Measurements from ENCODE around the gene WNT7A. TPM values are rescaled to one million over a fixed set of nuclear protein-coding genes. Genes with fewer than 3 reads are reported as not detected.

The WNT7A gene
- total RNA-seq, 1 experiment from 2014 or later: not detected

DNA sequence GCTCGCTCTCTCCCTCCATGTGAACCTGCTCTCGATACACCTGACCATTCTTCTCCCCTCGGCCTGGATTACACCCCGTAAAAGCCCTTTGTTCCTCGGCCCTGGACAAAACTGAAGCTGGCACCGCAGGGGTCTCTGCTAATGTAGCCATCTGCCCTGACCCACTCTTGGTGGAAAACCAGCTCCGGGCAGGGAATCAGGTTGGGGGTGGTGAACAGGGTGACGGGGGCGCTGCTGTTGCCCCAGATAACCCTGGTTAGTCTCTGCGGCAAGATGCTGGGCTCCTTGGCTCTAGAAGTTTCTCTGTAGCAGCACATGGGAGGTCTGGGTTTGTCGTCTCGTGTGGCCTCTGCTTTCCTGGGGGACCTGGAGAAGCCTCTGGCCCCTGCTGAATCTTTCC is 86.4 kb downstream of the WNT7A start:
- no peak for DNase-seq (ENCODE audit: low spot score)

DNA sequence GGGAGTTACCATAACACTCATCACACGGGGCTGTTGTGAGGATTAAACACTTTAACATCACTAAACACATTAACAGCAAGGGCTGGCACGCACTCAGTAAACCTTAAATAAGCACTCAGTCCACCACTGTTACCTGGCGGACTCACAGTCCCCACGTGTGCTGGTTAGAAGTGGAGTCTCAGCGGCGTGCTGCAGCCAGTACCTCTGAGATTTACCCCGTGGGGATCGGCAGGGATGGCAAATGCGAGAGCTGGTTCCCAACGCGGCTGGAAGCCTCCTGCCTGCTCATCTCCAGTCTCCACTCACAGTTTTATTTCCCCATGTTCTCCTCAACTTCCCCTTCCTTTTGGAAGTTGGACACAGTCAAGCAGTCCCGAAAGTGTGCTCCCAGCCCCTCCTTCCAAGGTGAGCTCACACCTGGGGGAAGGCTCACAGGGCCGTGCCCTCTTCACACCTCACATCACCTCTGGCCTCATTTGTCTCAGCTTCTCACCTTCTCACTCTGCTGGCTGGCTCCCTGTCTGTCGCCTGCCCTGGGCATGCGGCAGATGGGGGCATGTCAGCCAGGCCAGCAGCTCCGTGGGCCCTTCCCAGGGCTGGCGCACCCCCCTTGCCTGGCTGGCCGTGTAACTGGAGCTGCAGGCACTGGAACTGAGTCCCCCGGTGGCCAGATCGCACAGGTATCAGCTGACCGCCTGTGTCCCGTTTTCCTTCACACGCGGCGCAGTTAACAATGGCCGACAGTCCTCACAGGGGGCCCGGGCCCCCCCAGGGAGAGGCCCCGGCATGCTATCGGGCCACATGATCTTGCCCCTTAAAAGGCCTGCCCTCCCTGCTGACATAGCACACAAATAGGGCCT is 87.1 kb downstream of the WNT7A start:
- no peak for DNase-seq (ENCODE audit: low spot score)

- no peak for DNase-seq (ENCODE audit: low spot score)
Measured at GRCh38 chr3:13792051-13792490, 87.8 kb downstream of the WNT7A start.

- DNase-seq (ENCODE audit: low spot score): no peak
Measured at GRCh38 chr3:13791198-13792050, 88.4 kb downstream of the WNT7A start.

GRCh38 chr3:13790376-13791197 is 89.3 kb downstream of the WNT7A start:
- DNase-seq (ENCODE audit: low spot score): no peak

GRCh38 chr3:13788522-13789424 is 91.1 kb downstream of the WNT7A start:
- DNase-seq (ENCODE audit: low spot score): no peak

DNA sequence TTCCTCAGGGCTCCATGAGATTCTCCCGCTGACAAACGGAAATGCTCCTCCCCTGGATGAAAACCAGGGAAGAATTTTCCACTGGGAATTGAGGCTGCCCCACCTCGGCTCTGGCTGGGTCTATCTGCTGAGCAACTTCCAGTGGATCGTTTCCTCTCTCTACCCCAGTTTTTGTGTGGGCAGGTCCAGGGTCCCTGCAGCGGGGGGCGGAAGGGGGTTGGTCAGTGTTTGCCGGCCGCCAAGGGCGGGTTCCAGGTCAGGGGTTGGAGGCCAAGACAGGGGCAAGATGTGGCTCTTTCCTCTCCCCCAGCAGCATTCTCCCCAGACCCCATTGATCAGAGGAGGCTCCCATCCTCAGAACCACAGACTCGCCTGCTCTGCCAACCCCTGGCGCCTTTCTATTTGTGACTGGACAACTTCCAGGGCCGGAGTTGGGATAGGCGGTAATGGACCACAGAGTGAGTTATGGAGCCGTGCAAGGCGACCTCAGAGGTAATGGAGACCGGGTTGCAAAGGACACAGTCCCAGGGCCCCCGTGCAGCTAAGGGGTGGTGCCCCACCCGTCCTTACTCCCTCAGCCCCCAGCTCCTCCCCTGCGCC is 92.2 kb downstream of the WNT7A start:
- DNase-seq (ENCODE audit: low spot score): no peak

DNA sequence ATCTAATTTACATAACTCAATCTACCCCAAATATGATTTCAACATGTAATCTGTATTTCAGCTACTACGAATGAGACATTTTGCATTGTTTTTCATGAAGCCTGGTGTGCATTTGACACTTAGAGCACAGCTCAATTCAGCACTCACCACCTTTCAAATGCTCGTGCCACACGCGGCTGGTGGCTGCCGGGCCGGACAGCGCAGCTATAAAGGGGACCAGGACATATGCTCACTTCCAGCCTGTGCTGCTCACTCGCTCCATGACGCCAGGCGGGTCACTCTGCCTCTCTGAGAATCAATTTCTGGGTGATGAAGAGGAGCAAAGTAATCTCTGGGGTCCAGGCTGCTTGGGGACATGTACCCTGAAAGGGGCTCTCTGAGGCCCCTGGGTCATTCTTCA is 93.1 kb downstream of the WNT7A start:
- no peak for DNase-seq (ENCODE audit: low spot score)

- no peak for DNase-seq (ENCODE audit: low spot score)
Measured at GRCh38 chr3:13785853-13786436, 93.9 kb downstream of the WNT7A start.

GRCh38 chr3:13785351-13785750 is 94.5 kb downstream of the WNT7A start:
- no peak for DNase-seq (ENCODE audit: low spot score)

DNA sequence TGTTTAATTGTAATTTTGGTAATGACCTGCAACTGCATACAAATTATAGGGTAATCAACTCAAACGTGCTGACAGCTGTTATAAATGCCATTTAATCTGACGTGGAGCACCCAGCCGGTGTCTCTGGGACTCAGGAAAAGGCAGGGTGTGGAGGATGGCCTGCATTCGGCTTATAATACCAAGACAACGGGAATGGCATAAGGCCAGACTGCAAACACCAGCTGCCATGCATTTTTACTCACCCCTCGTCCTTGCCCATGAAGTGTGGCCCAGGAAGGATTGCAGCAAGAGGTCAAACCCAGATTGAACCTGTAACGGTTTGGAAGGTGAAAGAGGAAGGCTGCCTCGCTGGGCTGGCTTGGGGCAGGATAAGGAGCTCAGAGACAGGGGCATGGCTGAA is 96.4 kb downstream of the WNT7A start:
- no peak for DNase-seq (ENCODE audit: low spot score)

DNA sequence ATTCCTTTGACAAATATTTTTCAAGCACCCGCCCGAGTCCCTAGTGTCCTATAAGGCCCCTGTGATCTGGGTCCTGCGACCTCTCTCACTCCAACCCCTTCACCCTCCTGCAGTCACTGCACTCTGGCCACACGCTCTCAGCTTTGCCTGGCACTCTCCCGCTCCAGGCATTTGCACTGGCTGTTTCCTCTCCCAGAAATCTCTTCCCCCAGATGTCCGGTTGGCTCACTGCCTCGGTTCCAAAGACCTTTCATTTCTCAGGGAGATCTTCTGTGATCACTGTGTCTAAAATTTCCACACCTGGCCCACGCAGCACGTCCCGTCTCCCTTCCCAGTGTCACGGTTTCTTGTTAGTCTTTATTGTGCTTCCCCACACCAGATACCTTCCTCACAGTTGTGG is 97.4 kb downstream of the WNT7A start:
- no peak for DNase-seq (ENCODE audit: low spot score)

DNA sequence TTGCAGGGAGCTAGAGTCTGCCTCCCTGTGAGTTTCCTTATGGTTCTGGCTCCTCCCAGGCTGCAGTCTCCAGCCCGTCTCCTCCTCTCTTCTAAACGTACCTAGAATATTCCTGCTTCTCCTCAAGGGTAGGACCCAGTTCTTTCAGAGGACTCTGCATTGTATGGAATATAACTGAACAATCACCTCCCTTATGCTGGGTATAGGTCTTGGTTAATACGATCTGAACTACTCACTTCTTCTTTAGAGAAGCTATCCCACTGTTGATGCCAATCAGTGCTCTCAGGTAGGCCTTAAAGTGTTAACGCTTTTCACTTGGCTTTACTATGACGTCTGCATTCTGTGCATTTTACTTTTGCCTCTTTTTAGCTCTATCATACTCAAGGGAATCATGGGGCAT is 98.5 kb downstream of the WNT7A start:
- no peak for DNase-seq (ENCODE audit: low spot score)

DNA sequence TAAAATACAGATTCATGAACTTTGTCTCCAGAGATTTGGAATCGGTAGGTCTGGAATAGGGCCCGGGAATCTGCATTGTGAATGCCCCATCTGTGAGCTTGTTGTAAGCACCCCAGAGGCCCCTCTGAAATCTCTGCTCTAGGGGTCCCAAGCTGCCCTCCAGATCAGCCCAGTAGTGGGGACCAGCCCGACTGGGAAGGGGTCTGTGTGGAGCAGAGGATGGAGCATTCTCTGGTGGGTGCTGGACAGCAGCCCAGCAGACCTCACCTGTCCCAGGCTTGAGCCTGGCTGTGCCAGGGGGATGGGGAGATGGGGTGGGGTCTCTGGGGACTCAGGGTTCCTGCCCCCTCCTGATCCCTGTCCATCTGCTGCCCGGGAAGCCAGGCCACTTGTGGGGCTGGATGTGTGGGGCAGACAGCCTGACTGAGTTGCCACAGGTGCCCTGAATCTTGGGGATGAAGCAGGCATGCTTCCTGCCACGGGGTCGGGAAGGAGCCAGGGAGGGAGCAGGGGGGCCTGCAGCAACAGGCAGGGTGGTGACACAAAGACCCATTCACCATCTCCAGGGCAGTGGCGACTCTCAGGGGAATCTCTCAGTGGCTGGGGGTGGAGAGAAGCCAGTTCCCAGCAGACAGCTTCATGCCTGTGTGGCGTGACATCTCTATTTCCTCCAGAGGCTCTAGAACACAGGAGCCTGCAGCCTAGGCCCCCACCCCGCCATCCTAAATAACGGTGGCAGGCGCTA is 99.3 kb downstream of the WNT7A start:
- DNase-seq (ENCODE audit: low spot score): no peak

GRCh38 chr3:13776253-13777050 is 103.4 kb downstream of the WNT7A start:
- no peak for DNase-seq (ENCODE audit: low spot score)

GRCh38 chr3:13772885-13773745 is 106.8 kb downstream of the WNT7A start:
- DNase-seq (ENCODE audit: low spot score): no peak

GRCh38 chr3:13772321-13772745 is 107.5 kb downstream of the WNT7A start:
- DNase-seq (ENCODE audit: low spot score): no peak
